Astrocyte (in vitro differentiated cells and primary cell): Measurements from ENCODE around the gene SSX2IP.

Experiments used
- CTCF ChIP-seq: IDR thresholded peaks from 2 replicates; pipeline ENCODE4 v1.5.1; 2011; ENCODE audit warnings: low read depth, mild to moderate bottlenecking, inconsistent platforms, low read length, moderate library complexity; ENCODE audit not compliant: insufficient read depth
- EZH2 ChIP-seq: IDR thresholded peaks from 2 replicates; pipeline ENCODE4 v1.6.1; 2012; ENCODE audit warnings: mild to moderate bottlenecking, low read length, inconsistent platforms; ENCODE audit not compliant: insufficient read depth

GRCh38 chr1:84690397-84691121, at the start of gene SSX2IP:
- TF ChIP-seq CTCF (no peak), EZH2 (no peak)
